CD4-positive, alpha-beta T cell treated with Interleukin-2 at 100 ng/mL for 4 hours (primary cell): ENCODE measurements around the gene ECSCR.
A peak's percentile ranks its signal among the peaks of the same experiment; 100 is the strongest.

Experiments used
- DNase-seq: peaks from one replicate; pipeline ENCODE4 v3.0.0-alpha.2; 2020; ENCODE audit warnings: low spot score

ECSCR gene

GRCh38 chr5:139474890-139475791, 12.6 kb upstream of the ECSCR start:
- DNase-seq: peak; percentile 35

- DNase-seq: no peak
Measured at GRCh38 chr5:139473565-139473964, 11.0 kb upstream of the ECSCR start.

- DNase-seq: no peak
Measured at GRCh38 chr5:139473105-139473504, 10.6 kb upstream of the ECSCR start.

GRCh38 chr5:139472386-139473030, 10.0 kb upstream of the ECSCR start:
- DNase-seq: no peak

- DNase-seq: peak; percentile 48
Measured at GRCh38 chr5:139470821-139471300, 8.3 kb upstream of the ECSCR start, which contains the start of gene SMIM33. Gene SMIM33, plus strand, starts transcription at chr5:139471004. Its CDS starts 118 bp downstream, at chr5:139471122.

- no peak for DNase-seq
Measured at GRCh38 chr5:139468421-139468931, 5.9 kb upstream of the ECSCR start.

- no peak for DNase-seq
Measured at GRCh38 chr5:139461698-139462097, 845 bp downstream of the ECSCR start.

- DNase-seq: no peak
Measured at GRCh38 chr5:139461176-139461575, 1.4 kb downstream of the ECSCR start.

- DNase-seq: no peak
Measured at GRCh38 chr5:139460455-139460854, 2.1 kb downstream of the ECSCR start.

GRCh38 chr5:139459451-139459934, 3.0 kb downstream of the ECSCR start:
- no peak for DNase-seq

GRCh38 chr5:139458580-139459407, 3.7 kb downstream of the ECSCR start:
- DNase-seq: peak; percentile 89

GRCh38 chr5:139457653-139458306, 4.8 kb downstream of the ECSCR start:
- DNase-seq: no peak

GRCh38 chr5:139457241-139457640, 5.3 kb downstream of the ECSCR start:
- no peak for DNase-seq

GRCh38 chr5:139456776-139457175, 5.8 kb downstream of the ECSCR start:
- DNase-seq: no peak

- no peak for DNase-seq
Measured at GRCh38 chr5:139454568-139455290, 7.8 kb downstream of the ECSCR start.

- DNase-seq: peak; percentile 52
Measured at GRCh38 chr5:139453683-139454567, 8.6 kb downstream of the ECSCR start.

GRCh38 chr5:139451878-139452660, 10.5 kb downstream of the ECSCR start:
- DNase-seq: no peak

GRCh38 chr5:139451176-139451575, 11.4 kb downstream of the ECSCR start:
- DNase-seq: no peak
